COLO829 (cell line): ENCODE data around the gene CIT.

Experiments
- DNase-seq: peaks from one replicate; pipeline ENCODE4 v3.0.0; 2012; ENCODE audit warnings: low spot score

Gene CIT

GRCh38 chr12:119694111-119694510 is 183.0 kb downstream of the CIT start:
- no peak for DNase-seq

GRCh38 chr12:119693511-119693910 is 183.6 kb downstream of the CIT start:
- no peak for DNase-seq

GRCh38 chr12:119692997-119693396 is 184.1 kb downstream of the CIT start:
- no peak for DNase-seq

DNA sequence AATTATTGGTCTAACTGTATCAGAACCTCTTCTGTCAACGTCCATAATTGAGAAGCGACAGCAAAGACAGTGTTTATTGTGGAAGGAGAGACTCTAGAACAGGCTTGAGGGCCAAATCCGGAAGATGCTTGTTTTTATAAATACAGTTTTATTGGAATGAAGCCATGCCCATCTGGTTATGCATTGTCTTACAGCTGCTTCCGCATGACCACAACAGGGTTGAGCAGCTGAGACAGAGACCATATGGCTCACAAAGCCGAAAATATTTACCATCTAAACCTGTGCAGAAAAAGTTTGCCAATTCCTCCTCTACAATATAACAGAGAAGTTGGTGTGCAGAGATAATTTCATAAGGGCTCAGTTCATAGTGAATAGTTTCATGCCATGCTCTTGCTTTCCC is 184.7 kb downstream of the CIT start:
- no peak for DNase-seq

GRCh38 chr12:119691202-119691810 is 185.8 kb downstream of the CIT start:
- DNase-seq = no peak

DNA sequence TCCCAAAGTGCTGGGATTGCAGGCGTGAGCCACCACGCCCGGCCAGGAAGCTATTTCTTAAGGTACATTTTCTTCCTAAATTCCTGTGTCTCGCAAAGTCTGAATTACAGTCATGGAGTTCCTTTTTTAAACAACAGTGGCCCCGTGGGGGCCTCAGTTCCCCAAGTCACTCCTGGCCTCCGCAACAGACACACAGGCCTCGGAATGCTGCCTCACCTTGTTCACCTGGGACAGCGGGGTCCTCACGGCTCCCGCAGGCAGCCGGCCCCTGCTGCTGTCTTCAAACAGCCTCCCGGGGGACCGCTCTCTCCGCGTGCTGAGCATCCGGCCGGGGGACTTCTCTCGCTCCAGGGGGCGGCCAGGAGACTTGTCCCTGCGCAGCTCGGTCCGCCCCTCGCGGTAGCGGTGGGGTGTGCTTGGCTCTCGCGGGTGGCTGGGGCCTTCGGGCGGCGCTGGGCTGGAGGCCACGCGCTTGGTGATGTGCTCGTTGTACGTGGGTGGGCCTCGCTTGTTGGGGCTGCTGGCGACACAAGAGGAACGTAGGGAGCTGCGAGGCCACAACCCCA is 187.1 kb downstream of the CIT start:
- DNase-seq = no peak

GRCh38 chr12:119687879-119688278 is 189.2 kb downstream of the CIT start:
- DNase-seq = no peak

DNA sequence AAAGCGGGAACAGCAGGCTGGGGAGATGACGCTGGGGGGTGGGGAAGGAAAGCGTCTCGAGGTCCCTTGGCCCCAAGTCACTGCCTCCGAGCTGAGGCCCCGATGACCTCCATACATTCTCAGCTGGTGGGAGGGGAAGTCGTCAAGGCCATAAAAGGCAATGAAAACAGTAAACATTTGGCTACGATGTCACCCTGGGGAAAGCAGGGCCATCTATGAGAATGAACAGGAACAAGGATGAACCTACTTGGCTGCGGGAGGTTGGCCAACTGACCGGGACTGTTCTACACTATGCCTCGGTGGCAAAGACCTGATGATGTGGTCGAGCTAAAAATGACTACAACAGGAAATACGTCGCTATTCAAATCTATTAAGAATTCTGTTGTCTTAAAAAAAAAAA is 189.7 kb downstream of the CIT start:
- no peak for DNase-seq

DNA sequence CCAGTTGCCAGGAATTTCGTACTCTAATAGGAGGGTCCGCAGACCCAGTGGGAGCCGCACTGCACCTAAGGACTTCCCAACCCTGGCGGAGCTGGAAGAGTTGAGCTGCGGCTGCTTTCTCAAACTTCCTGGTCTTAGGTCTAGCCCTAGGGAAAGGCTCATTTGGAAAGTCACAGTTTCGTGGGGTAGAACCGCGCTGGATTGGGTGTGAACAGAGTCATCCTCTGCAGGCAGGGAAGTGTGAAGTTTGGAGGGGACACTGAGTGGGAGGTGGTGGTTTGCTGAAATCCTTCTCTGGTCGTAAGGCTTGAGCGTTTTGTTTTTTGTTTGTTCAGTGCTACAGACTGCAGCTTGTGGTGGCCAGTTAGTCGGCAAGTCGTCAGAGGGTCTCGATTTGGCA is 190.3 kb downstream of the CIT start:
- no peak for DNase-seq

DNA sequence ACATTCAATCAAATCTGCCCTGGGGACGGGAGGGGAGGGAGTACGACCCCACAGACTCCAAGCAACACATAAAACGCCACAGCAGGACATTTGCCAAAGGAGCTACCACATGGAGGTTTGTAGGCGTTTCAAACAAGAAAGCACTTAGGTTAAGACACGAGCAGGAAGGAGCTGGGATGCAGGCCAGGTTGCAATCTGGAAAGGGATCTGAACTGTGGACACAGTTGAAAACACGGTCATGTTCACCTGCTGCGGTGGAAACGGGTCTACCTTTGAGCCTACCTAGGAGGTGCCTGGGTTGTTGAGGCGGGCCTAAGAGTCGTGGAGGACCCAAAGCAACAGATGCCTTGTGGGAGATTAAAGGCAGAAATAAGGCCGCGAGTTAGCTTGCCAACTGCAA is 190.8 kb downstream of the CIT start:
- no peak for DNase-seq

GRCh38 chr12:119685375-119685774 is 191.7 kb downstream of the CIT start:
- DNase-seq = no peak

- no peak for DNase-seq
Measured at GRCh38 chr12:119684711-119685369, 192.3 kb downstream of the CIT start.

DNA sequence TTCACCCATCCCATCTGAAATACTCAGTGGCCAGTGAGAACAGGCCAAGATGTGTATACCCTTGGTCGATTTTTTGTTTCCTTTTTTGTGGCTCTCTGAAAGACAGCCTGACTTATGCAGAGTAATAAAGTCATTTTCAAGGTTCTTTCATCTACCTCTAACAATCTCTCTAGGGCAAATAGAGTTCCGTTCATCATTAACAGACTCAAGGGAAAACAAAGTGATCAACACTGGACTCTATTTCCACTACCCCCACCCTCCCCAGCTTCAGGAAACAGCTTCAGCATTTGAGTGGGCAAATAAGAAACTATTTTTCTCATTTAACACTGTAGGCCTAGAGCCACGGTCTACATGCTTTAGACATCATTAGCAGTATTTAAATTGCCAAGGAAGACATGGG is 193.3 kb downstream of the CIT start:
- no peak for DNase-seq

DNA sequence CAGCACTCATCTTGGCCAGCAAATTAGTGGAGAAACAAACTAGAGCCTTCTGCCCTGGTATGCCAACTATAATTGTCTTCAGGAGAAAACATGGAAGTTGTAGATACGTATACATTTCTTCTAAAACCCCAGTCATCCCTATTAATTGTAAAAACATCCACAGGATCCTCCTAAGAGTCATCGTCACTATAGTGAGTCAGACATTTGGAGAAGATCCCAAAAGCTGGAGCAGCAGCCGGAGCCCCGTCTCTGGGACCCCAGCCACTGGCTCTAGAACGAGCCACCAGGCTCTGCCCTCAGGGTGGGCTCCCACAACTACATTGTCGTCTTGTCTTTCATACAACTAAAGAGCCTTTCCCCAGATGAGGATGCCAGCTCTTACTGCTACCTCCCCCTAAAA is 193.7 kb downstream of the CIT start:
- no peak for DNase-seq

- DNase-seq = no peak
Measured at GRCh38 chr12:119682639-119683252, 194.4 kb downstream of the CIT start.

GRCh38 chr12:119681728-119682638 is 195.1 kb downstream of the CIT start:
- no peak for DNase-seq

DNA sequence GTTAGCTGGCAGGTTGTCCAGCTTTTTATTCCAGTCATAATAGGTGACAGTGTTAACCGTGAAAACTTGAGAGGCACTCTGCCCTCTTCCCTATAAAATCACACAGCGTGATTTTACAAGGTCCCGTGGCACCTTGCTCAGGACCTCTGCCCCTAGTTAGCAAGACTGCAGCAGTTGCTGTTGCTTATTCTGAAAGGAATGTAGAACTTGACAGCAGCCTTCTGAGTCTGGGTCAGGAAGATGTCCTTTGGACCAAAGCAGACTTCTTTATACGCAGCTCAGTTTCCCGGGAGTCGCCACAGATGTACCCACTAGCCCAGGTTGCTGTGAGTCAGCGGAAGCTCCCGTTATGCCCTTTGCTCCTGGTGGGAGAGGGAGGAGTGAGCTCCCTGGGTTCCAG is 196.0 kb downstream of the CIT start:
- DNase-seq = no peak

GRCh38 chr12:119679490-119679889 is 197.6 kb downstream of the CIT start:
- DNase-seq = no peak

DNA sequence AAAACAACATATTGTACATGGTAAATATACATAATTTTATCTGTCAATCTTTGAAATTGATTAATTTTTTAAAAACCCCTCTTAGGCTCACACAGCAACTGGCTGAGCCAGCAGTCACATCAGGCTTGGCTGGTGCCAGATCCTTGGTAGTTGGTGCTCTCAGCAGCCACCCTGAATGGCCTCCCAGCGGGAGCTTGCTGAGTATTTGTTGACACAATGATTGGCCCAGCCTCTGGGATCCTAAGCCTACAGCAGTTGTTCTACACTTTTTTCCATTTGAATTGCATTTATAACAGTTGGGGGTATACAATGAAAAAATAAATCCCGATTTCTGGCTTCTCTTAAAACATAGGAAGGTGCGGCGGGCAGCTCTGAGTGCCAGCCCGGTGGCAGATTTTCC is 198.0 kb downstream of the CIT start:
- DNase-seq = no peak

GRCh38 chr12:119678459-119678858 is 198.7 kb downstream of the CIT start:
- no peak for DNase-seq

DNA sequence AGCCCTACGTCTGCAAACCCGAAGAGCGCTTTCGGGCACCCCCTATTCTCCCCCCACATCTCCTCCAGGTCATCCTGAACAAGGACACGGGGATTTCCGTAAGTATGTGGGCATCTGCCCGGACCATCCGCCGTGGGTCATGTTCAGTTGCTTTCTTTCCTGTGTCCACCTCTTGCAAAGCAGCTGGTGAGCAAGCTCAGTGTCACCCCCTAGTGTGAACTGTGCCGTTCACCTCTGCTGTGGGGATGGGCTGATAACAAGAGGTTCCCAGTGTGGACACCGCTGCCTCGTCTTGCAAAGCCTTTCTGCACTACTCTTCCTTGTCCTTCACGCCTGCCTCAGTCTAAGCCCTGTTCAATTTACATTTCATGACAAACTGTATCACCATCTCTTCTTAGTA is 200.5 kb downstream of the CIT start:
- DNase-seq = no peak

DNA sequence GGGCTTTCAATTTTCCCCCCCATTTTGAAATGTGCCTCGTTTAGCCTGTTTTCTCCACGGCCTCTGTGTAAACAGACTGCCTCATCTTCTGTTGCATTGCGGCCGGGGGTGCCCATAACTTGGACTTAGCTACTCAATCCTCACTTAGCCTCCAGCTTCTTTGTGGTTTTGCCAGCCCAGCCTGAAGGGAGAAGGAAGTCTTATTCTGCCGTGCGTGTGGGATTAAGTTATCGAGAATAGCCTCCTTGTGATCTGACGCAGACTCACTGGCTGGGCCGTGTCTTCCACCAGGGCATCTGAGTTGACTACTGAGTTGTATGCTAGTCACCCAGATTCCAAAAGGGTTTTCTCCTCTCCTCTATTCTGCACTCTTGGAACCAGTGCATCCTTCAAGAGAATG is 201.1 kb downstream of the CIT start:
- DNase-seq = no peak
